Neural progenitor cell (in vitro differentiated cells): ENCODE measurements around the gene PCCA. TPM values are rescaled to one million over a fixed set of nuclear protein-coding genes. Genes with fewer than 3 reads are reported as not detected.

Experiments used
- DNase-seq: peaks from one replicate; pipeline ENCODE4 v3.0.0-alpha.2; 2016; ENCODE audit warnings: low spot score
- H2AFZ ChIP-seq: fragments of 200-600 bp; sonication (generic); replicated peaks from 2 replicates; pipeline ENCODE4 v1.6.1; 2016; ENCODE audit warnings: antibody characterized with exemption
- H3F3A ChIP-seq: fragments of 200-600 bp; sonication (generic); 2 replicates; pipeline ENCODE4 v1.6.1; 2016; ENCODE audit warnings: antibody characterized with exemption, low read depth
- H3K27ac ChIP-seq: fragments of 200-600 bp; sonication (generic); 2 replicates; pipeline ENCODE4 v1.5.1; 2016; ENCODE audit warnings: mild to moderate bottlenecking
- H3K27me3 ChIP-seq: fragments of 200-600 bp; sonication (generic); 2 replicates; pipeline ENCODE4 v1.6.1; 2016; ENCODE audit warnings: mild to moderate bottlenecking, moderate library complexity
- H3K36me3 ChIP-seq: fragments of 200-600 bp; sonication (generic); 2 replicates; pipeline ENCODE4 v1.5.1; 2016
- H3K4me1 ChIP-seq: fragments of 200-600 bp; sonication (generic); 2 replicates; pipeline ENCODE4 v1.6.1; 2016; ENCODE audit warnings: mixed run types
- H3K4me2 ChIP-seq: fragments of 200-600 bp; sonication (generic); 2 replicates; pipeline ENCODE4 v1.6.1; 2016
- H3K4me3 ChIP-seq: fragments of 200-600 bp; sonication (generic); 2 replicates; pipeline ENCODE4 v1.5.1; 2016
- H3K79me2 ChIP-seq: fragments of 200-600 bp; sonication (generic); 2 replicates; pipeline ENCODE4 v1.6.1; 2016; ENCODE audit warnings: low read depth
- H3K9ac ChIP-seq: fragments of 200-600 bp; sonication (generic); 2 replicates; pipeline ENCODE4 v1.6.1; 2016
- H3K9me3 ChIP-seq: fragments of 200-600 bp; sonication (generic); 2 replicates; pipeline ENCODE4 v1.5.1; 2016; ENCODE audit warnings: low read depth
- H4K20me1 ChIP-seq: fragments of 200-600 bp; sonication (generic); 2 replicates; pipeline ENCODE4 v1.6.1; 2016; ENCODE audit warnings: low read depth
- H3K27ac Mint-ChIP-seq: 3 replicates; pipeline ENCODE4 v1.8.0; 2021; ENCODE audit warnings: mixed read lengths
- H3K27me3 Mint-ChIP-seq: 2 replicates; pipeline ENCODE4 v1.8.0; 2022; ENCODE audit warnings: low read depth, mild to moderate bottlenecking, inconsistent platforms, moderate library complexity, mixed read lengths; ENCODE audit not compliant: insufficient read depth
- H3K36me3 Mint-ChIP-seq: 3 replicates; pipeline ENCODE4 v1.8.0; 2021; ENCODE audit warnings: mixed read lengths
- H3K4me1 Mint-ChIP-seq: 3 replicates; pipeline ENCODE4 v1.8.0; 2021; ENCODE audit warnings: mixed read lengths
- H3K4me3 Mint-ChIP-seq: 3 replicates; pipeline ENCODE4 v1.8.0; 2021; ENCODE audit warnings: mild to moderate bottlenecking, moderate library complexity, mixed read lengths
- H3K9me3 Mint-ChIP-seq: 3 replicates; pipeline ENCODE4 v1.8.0; 2020; ENCODE audit warnings: mixed read lengths
- EZH2 ChIP-seq: fragments of 200-600 bp; sonication (generic); IDR thresholded peaks from 2 replicates; pipeline ENCODE4 v1.6.1; 2017; ENCODE audit warnings: antibody characterized with exemption, mild to moderate bottlenecking, moderate library complexity
- EZH2phosphoT487 ChIP-seq: fragments of 200-600 bp; sonication (generic); IDR thresholded peaks from 2 replicates; pipeline ENCODE4 v1.6.1; 2017; ENCODE audit warnings: antibody characterized with exemption
- total RNA-seq: library from RNA; depleted of rRNA; stranded (reverse); fragments of >200 nt; gene quantifications from 2 replicates; pipeline ENCODE4 v1.2.3, GENCODE V29; 2015; ENCODE audit warnings: low replicate concordance
- TF ChIP-seq, protein P1 (sequence below): fragments of 200-600 bp; sonication (generic); IDR thresholded peaks from 2 replicates; pipeline ENCODE4 v1.5.1; 2017; ENCODE audit warnings: antibody characterized with exemption, mild to moderate bottlenecking

PCCA gene
- total RNA-seq, 1 donor from 2014 or later = 60.6 TPM

DNA sequence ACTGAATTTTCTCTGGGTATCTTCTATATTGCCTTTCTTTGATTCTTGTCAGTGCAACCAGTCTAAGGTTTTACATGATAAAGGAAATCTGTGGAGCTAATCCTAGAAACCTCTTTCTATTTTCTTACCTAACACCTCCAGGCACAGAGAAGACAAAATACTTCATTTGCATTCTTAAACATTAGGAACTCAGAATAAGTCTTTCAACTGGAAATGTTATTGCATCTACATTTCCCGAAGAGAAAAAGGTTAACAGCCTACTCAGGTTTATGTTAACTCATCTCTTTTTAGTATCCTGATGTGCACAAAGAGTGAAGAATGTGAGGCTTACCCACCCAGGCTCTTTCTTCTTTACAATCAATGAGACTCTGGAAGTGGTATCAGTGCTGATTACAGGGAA is 106.7 kb downstream of the PCCA start:
- H2AFZ ChIP-seq = no peak overlapping the region
- no peaks in the 10 kb centered on the region for H3K36me3 ChIP-seq
- peaks cover 39% of the 10 kb centered on the region for H3K4me1 ChIP-seq
- DNase-seq = peak; percentile 56
- no peaks in the 10 kb centered on the region for H3K36me3 Mint-ChIP-seq
- no peaks in the 10 kb centered on the region for H3K9me3 Mint-ChIP-seq
- H3K9me3 ChIP-seq = no peaks in the 10 kb centered on the region
- H3K79me2 ChIP-seq = peaks cover 74% of the 10 kb centered on the region
- H3K27ac Mint-ChIP-seq = peak overlapping the region; percentile 52
- peak overlapping the region; percentile 77 for H3K27ac ChIP-seq
- peak overlapping the region; percentile 71 for H3K4me2 ChIP-seq
- peak overlapping the region; percentile 12 for H3K4me3 ChIP-seq
- TF ChIP-seq, protein P1, sequence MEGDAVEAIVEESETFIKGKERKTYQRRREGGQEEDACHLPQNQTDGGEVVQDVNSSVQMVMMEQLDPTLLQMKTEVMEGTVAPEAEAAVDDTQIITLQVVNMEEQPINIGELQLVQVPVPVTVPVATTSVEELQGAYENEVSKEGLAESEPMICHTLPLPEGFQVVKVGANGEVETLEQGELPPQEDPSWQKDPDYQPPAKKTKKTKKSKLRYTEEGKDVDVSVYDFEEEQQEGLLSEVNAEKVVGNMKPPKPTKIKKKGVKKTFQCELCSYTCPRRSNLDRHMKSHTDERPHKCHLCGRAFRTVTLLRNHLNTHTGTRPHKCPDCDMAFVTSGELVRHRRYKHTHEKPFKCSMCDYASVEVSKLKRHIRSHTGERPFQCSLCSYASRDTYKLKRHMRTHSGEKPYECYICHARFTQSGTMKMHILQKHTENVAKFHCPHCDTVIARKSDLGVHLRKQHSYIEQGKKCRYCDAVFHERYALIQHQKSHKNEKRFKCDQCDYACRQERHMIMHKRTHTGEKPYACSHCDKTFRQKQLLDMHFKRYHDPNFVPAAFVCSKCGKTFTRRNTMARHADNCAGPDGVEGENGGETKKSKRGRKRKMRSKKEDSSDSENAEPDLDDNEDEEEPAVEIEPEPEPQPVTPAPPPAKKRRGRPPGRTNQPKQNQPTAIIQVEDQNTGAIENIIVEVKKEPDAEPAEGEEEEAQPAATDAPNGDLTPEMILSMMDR = no peak
- TF ChIP-seq EZH2 (no peak), EZH2phosphoT487 (no peak)
- no peaks in the 10 kb centered on the region for H3K27me3 Mint-ChIP-seq
- no peak overlapping the region for H3K9ac ChIP-seq
- no peaks in the 10 kb centered on the region for H3K27me3 ChIP-seq
- H3K4me1 Mint-ChIP-seq = peaks cover 37% of the 10 kb centered on the region
- H4K20me1 ChIP-seq = no peaks in the 10 kb centered on the region
- peaks cover 50% of the 10 kb centered on the region for H3F3A ChIP-seq
- H3K4me3 Mint-ChIP-seq = no peak overlapping the region

DNA sequence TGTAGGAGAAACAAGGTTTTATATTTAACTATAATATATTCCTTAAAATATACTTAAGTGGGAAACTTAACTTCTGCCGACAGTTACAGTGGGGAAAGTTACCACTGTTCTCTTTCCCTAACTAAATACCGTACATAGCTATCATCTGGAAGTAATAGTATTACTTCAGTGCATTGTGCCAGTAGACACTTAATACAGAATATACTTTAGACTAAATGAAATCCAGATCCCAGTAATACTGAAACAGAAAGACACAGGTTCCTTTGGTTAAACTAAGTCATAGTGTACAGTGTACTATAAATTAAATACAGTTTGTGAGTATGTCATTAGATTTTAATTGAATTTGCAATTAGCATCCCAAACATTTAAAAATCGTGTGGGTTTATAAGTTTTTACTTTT is 107.5 kb downstream of the PCCA start:
- peaks cover 4% of the 10 kb centered on the region for H3K9me3 Mint-ChIP-seq
- H3K9me3 ChIP-seq = no peaks in the 10 kb centered on the region
- H3K4me1 ChIP-seq = peaks cover 39% of the 10 kb centered on the region
- no peaks in the 10 kb centered on the region for H3K27me3 Mint-ChIP-seq
- TF ChIP-seq EZH2phosphoT487 (no peak), EZH2 (no peak)
- H3F3A ChIP-seq = peaks cover 46% of the 10 kb centered on the region
- H4K20me1 ChIP-seq = no peaks in the 10 kb centered on the region
- peak overlapping the region; percentile 77 for H3K27ac ChIP-seq
- H2AFZ ChIP-seq = no peak overlapping the region
- no peak for DNase-seq
- H3K27me3 ChIP-seq = no peaks in the 10 kb centered on the region
- H3K9ac ChIP-seq = no peak overlapping the region
- H3K36me3 ChIP-seq = no peaks in the 10 kb centered on the region
- peak overlapping the region; percentile 71 for H3K4me2 ChIP-seq
- H3K4me3 Mint-ChIP-seq = no peak overlapping the region
- peaks cover 4% of the 10 kb centered on the region for H3K36me3 Mint-ChIP-seq
- no peak overlapping the region for H3K27ac Mint-ChIP-seq
- peaks cover 37% of the 10 kb centered on the region for H3K4me1 Mint-ChIP-seq
- peaks cover 67% of the 10 kb centered on the region for H3K79me2 ChIP-seq
- H3K4me3 ChIP-seq = no peak overlapping the region

DNA sequence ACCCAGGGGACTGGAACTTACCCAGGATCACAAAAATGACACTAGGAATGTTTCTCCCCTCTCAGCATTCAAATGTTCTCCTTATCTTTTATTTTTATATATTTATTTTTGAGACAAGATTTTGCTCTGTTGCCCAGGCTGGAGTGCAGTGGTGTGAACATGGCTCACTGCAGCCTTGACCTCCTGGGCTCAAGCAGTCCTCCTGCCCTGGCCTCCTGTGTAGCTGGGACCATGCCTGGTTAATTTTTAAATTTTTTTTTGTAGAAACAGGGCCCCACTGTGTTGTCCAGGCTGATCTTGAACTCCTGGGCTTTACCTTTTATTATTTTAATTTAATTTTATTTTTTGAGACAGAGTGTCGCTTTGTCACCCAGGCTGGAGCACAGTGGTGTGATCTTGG is 108.2 kb downstream of the PCCA start:
- TF ChIP-seq EZH2 (no peak), EZH2phosphoT487 (no peak)
- TF ChIP-seq, protein P1 = no peak
- Histone ChIP-seq H4K20me1 (no peaks in the 10 kb centered on the region), H3K27me3 (no peaks in the 10 kb centered on the region), H3K4me2 (no peak overlapping the region), H3K4me1 (peaks cover 39% of the 10 kb centered on the region), H3K79me2 (peaks cover 64% of the 10 kb centered on the region), H3K9ac (no peak overlapping the region), H2AFZ (no peak overlapping the region), H3K4me3 (no peak overlapping the region), H3K36me3 (no peaks in the 10 kb centered on the region), H3K9me3 (peaks cover under 1% of the 10 kb centered on the region), H3F3A (peaks cover 39% of the 10 kb centered on the region), H3K27ac (peak overlapping the region; percentile 21)
- peaks cover 37% of the 10 kb centered on the region for H3K4me1 Mint-ChIP-seq
- H3K9me3 Mint-ChIP-seq = peaks cover 6% of the 10 kb centered on the region
- no peak for DNase-seq
- no peaks in the 10 kb centered on the region for H3K27me3 Mint-ChIP-seq
- no peak overlapping the region for H3K27ac Mint-ChIP-seq
- peaks cover 4% of the 10 kb centered on the region for H3K36me3 Mint-ChIP-seq
- H3K4me3 Mint-ChIP-seq = no peak overlapping the region

DNA sequence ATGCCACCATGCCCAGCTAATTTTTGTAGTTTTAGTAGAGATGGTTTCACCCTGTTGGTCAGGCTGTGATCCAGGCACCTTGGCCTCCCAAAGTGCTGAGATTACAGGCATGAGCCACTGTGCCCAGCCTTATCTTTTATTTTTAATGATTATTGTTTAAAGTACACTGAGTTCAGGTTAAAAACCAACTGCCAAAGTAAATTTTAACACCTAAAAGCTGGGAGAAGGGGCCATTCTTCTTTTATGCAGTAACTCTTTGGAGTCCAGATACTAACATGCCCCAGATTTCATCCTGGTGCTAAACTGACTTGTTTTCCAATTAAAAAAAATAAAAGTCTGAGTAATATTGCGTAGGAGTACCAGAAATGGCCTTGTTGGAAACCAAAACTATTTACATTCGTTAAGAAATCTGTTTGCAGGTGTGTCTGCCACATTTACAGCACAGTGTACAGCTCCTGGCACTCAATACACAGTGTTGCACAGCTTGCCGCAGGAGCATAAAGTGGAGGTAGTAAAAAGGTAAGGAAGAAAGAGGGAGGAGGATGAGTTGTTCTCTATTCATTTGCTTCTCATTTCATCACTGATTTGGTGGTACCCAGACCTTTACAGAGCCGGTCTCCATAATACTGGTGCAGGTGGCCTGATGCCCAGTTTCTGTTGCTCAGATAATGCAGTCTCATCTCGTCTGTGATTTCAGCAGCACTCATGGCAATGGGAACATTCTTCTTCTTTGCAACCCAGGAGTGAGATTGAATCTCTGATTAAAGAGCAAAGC is 108.9 kb downstream of the PCCA start:
- no peaks in the 10 kb centered on the region for H4K20me1 ChIP-seq

More for the DNA sequence above, 108.9 kb downstream of the PCCA start:
- no peak for DNase-seq
- no peak overlapping the region for H3K4me3 Mint-ChIP-seq
- peaks cover 8% of the 10 kb centered on the region for H3K36me3 Mint-ChIP-seq
- Histone ChIP-seq H3F3A (peaks cover 32% of the 10 kb centered on the region), H3K4me3 (no peak overlapping the region), H3K4me2 (no peak overlapping the region), H3K27me3 (no peaks in the 10 kb centered on the region), H3K9ac (no peak overlapping the region), H3K9me3 (peaks cover 3% of the 10 kb centered on the region), H2AFZ (no peak overlapping the region), H3K27ac (no peak overlapping the region), H3K36me3 (no peaks in the 10 kb centered on the region), H3K79me2 (peaks cover 60% of the 10 kb centered on the region), H3K4me1 (peaks cover 34% of the 10 kb centered on the region)
- no peak overlapping the region for H3K27ac Mint-ChIP-seq
- H3K9me3 Mint-ChIP-seq = peaks cover 12% of the 10 kb centered on the region
- no peaks in the 10 kb centered on the region for H3K27me3 Mint-ChIP-seq
- TF ChIP-seq EZH2 = no peak
- H3K4me1 Mint-ChIP-seq = peaks cover 30% of the 10 kb centered on the region
